Right kidney (tissue), 1 donor: Measurements from ENCODE around the gene TBCD.

Source experiments
- DNase-seq: peaks from one replicate; pipeline ENCODE4 v3.0.0-alpha.2; 2016

Gene TBCD

DNA sequence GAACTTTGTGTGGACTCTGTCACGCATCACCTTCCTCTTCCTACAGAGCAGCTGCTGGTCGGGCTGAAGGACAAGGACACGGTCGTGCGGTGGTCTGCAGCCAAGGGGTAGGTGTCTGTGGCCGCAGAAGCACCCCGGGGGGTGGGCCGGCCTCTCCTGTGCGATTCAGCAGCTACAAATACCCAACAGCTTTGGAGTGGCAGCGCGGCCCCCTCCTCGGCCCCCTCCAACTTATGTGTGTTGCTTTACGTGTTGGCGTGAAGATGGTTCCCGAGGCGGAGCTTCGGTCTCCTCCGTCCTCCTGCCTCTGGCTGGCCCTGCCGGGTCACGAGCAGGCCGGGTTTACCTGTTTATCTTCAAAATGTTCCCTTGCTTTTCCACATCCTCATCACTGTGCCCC is 55.7 kb downstream of the TBCD start:
- no peak for DNase-seq

- no peak for DNase-seq
Measured at GRCh38 chr17:82808006-82808405, 56.1 kb downstream of the TBCD start.

- no peak for DNase-seq
Measured at GRCh38 chr17:82808921-82809905, 57.3 kb downstream of the TBCD start.

- no peak for DNase-seq
Measured at GRCh38 chr17:82810644-82811430, 59.0 kb downstream of the TBCD start.

DNA sequence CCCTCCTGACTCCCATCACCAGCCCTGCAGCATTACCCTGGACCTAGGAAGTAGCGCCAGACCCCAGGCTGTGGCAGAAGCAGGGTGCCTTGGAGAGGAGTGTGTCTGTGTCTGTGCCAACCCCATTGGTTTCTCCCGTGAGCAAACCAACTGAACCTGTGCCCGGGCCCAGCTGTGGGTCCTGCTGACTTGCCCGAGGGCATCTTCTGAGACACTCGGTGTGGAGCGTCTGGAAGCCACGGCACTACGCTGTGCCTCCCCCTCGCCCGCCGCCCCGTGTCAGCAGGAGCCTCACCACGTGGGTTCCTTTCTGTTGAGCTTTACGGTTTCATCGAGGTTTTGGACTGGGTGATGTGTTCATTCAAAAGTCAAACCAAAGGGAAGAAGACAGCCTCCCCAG is 60.2 kb downstream of the TBCD start:
- no peak for DNase-seq

- DNase-seq = no peak
Measured at GRCh38 chr17:82812601-82813000, 60.7 kb downstream of the TBCD start.

DNA sequence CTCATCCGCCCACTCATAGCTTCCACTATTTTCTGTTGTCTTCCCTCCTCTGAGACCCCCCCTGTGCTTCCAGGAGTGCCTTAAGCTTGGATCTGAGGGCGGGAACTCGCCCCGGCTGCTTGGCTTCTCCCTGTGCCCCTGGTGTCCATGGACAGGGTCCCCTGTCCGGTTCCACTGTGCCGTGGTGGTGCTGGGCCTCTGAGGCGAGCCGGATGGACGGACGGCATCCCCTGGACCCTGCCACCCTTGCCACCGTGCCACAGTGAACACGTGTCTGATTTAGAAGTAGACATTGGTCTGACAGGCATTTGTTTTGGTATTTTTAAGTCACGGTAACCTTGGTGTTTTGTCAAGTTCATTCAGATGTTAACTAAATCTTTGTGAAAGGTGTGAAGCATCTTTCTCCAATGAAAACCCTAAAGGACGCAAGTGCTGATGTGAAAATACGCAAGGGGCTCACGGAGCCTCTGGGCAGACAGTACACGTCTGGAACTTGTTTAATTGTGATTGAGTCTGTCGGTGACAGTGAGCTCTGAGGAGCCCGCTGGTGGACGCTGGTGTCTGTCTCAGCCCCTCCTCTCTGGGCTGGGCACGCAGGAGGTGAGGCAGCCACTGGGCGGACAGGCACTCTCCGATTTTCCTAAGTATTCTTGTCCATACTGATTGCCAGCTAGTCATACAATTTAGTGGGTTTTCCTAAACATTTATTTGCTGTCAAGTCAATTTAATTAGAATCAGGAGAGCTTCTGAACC is 61.6 kb downstream of the TBCD start:
- no peak for DNase-seq

- DNase-seq = no peak
Measured at GRCh38 chr17:82814834-82815233, 63.0 kb downstream of the TBCD start.

DNA sequence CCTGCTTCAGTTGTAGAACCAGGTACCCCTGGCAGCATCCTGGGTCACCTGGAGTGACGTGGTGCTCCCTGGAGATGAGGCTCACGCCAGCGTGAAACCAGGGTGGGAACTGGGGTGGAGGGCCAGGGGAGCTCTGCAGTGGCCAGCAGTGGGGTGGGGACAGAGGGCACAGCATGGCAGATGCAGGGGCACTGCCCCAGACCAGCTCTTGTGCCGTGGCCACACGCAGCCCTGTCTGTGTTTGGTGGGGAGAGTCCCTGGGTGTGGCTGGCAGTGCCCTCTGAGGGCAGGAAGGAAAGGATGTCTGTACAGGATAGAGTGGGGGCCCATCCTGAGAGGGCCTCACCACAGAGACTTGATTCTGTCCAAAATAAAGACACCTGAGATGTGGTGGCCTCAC is 63.5 kb downstream of the TBCD start:
- DNase-seq = no peak

GRCh38 chr17:82815790-82816305 is 64.0 kb downstream of the TBCD start:
- DNase-seq = no peak

- no peak for DNase-seq
Measured at GRCh38 chr17:82816358-82816757, 64.5 kb downstream of the TBCD start.

DNA sequence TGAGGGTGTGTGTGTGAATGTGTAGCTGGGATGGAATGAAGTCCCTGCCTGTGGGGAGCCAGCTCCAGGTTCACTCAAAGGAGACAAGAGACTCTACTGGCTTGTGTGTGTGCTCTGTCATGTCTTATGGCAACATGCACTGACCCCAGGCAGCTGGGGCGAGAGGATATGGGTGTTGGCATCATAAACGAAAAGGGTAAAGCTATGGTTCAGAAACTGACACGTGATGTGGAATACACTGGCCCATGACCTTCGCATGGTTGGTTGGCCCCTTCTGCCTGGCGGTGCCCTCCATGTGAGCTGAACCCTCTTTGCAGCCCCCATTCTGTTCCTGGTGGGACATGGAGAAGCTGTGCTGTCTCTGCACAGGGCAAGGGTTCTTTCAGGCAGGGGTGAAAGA is 66.1 kb downstream of the TBCD start:
- no peak for DNase-seq

GRCh38 chr17:82820278-82821251 is 68.7 kb downstream of the TBCD start:
- DNase-seq = no peak

DNA sequence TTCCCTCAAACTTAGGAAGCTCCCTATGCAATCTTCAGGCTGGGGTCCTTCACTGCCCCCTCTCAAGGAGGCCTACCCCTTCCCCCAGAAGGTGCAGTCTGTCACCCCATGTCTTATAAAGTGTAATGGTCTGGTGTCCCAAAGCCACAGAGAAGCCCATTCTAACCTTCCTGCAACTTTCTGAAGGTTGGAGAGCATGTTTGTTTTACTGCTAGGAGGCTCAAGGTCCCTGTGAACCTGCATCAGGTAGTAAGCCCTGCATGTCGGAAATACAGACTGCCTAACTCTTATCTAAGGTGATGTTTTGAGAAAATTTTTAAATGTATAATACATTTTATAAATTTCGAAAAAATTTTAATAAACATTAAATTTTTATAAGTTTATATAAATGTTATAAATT is 69.7 kb downstream of the TBCD start:
- DNase-seq = no peak

DNA sequence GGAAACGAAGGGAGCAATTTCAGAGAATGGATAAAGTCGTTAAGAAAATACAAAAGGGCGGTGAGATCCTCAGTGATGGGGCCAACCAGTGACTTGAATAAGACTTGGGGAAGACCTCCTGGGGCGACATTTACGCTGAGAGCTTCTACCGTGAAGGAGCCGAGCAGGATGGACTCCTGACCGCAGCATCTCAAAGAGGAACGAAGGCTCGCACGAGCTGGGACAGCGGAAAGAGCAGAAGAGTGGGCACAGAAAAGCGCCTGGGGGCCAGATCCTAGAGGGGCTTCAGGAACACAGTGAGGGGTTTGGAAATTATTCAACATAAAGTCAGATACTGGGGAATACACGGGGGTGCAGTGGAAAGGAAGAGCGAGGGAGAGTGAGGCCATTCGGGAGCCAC is 70.4 kb downstream of the TBCD start:
- no peak for DNase-seq

DNA sequence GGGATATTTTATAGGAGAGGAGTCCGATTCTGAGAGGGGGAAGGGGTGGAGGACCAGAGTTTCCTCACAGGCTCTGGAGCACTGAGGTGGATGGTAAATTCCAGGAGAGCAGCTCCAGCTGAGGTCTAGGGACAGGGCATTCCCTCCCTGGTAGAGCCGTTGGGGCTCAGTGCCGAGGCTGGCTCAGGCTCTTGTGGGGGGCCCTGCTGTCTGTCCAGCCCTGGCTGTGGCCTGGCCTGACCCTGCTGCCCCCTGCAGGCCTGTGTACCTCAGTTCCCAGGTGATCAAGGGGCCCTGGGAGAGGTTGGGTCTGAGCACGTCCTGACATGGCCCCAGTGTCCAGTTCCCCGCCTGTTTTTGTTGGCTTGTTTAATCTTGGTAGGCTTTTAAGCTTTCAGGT is 71.1 kb downstream of the TBCD start:
- DNase-seq = no peak

DNA sequence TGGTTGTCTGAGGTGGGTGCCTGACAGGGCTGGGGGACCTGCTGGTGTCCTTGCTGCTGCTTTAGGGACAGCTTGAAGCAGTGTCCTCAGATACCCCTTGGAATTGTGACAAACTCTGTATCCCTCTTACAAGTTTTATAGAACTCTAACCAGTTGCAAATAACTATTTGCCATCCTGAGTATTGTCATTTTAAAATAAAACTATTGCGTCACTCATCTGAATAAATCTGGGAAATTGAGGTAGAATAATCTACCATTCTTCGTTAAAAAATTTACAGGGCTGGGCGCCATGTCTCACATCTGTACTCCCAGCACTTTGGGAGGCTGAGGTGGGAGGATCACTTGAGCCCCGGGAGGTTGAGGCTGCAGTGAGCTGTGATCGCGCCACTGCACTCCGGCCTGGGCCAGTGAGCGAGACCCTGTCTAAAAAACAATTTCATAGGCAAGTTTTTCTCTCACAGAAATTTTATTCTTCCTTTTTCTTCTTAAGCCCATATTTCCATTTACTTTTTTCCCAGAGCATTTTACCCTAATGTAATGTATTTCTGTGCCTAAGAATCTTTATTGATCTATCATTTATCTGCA is 73.8 kb downstream of the TBCD start:
- DNase-seq = no peak

GRCh38 chr17:82826211-82826610 is 74.3 kb downstream of the TBCD start:
- DNase-seq = no peak

DNA sequence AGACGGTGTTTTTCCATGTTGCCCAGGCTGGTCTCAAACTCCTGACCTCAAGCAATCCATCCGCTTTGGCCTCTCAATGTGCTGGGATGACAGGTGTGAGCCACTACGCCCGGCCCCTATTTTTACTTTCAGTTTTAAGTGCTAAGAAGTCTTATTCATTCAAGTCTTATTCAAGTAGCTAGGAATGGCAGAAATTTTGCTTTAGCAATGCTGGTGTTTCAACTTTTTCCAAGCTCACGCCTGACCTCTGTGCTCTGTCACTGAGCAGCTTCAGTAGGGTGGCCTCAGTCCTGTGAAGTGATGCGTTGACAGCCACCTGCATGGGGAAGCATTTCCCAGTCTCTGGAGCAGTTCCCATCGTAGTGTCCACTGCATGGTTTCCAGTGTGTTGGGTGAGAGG is 75.1 kb downstream of the TBCD start:
- no peak for DNase-seq

DNA sequence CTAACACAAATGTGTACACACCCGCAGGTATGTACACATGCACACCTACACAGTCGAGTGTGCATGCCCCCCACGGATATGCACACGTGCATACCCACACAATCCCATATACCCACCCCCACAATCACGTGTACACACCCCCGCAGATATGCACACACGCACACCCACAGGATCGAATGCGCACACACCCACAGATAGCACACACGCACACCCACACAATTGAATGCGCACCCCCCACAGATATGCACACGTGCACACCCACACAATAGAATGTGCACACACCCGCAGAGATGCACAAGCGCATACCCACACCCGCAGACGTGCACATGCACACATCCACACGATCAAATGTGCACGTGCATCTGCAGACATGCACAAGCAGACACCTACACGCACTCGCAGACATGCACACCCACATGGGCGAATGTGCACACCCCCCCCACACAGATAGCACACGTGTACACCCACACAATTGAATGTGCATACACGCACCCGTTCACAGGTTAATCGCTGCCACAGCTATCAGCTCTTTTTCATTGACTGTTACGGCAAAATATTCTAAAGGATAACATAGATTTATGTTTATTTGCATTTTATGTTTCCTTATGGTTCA is 77.1 kb downstream of the TBCD start:
- no peak for DNase-seq
